Measurements from ENCODE around the gene VRK2.
"Not testable (repeated sequence)": the region's sequence is repeated elsewhere in the genome, so short reads cannot be mapped to it uniquely, and the experiment has no call there.

VRK2 gene

DNA sequence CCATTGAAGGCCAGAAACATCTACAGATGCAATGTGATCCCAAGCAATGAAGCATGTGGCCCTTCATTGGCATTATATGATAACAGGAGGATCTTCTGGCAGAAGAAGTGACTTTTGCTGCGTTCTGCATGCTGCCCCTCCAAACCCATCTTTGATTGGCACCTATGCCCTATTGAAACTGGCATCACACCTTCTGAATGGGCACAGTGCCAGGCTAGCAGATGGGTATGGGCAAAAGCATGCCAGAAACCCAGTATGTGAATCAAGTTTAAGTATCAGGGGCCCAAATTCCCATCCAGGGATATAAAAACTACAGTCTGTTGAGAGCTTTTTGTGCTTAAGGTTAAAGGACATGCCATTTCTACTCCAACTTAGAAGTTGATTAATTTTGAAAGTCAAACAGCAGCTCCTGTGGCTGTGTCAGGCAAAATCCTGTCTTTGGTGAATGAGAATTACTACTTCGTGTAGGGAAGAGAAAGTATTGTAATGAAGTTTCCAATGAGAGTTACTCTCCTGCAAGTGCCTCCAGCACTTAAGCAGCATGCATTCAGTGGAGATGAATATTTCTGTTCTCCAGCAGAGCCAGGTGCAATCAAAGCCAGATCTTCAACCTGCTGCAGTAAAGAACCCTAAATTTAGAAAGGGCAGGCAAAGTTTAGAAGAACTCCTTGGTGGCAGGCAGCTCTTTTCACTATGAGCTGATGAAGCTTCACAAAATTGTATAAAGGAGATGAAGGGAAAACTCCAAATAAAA lies 8.6 kb downstream of the VRK2 start:
- DNase-seq, result no peak

DNA sequence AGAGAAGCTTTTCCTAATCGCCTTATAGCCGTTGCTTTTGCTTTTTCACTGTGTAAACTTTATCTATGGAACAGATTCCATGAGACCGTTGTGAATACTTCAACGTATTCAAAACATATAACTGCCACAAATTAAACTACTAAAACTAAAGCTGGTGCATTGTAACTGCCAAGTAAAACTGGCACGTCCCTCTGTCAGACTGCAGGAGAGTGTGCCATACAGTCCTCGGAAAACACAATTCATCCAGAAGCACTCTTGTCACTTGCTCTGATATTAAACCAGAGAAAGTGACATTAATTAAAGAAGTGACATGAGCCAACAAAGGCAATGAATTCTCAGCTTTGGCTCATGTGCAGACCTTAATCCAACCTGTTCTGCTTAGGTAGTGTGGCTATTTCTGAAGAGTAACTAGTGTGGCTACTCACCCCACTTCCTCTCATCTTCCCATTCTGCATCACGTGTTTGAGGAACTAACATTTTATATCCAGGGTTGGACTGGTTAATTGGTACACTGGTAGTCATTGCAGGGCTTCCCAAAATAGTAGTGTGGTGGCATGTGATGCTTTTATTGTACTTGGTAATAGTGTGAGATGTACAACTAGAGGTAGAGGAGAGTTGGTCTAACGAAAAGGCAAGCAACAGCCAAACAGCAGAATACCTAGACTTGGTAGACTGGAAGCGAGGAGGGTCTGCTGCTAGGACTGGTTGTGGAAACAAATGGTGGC lies 9.7 kb downstream of the VRK2 start:
- DNase-seq, result no peak

DNA sequence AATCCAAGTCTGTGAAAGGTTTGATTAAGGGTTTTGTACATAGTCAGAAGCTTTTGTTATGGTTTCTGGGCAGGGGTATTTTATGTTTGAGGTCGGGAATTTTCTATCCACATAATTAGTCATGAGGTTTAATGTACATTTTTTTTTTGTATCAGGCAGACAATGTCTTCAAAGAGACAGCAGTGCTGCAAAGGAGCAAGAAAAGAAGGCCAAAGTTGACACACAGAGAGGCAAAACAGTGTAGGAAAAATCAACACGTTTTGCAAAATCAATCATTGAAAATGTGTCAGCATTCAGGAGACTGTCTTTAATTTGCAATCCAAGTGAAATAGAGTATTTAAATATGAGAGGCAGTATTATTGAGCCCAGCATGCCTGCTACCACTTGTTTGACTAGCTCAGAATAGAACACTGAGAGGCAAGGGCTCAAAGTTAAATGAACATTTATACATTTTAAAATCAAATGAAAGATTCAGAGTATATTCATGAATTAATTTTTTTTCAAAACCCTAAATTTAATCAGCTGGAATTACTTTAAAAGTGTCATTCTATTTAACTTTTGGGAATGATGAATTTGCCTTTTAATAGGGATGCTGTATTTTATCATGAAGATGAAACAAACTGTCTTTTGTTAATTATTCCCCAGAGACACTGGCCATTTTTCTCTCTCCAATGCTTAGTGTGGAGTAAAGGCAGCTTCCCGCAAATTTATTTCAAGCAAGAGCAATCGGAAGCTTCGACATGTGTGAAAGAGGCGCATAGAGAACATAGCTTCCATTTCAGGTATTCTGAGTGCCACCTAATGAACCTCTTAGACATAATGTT lies 11.3 kb downstream of the VRK2 start:
- DNase-seq, result no peak

DNA sequence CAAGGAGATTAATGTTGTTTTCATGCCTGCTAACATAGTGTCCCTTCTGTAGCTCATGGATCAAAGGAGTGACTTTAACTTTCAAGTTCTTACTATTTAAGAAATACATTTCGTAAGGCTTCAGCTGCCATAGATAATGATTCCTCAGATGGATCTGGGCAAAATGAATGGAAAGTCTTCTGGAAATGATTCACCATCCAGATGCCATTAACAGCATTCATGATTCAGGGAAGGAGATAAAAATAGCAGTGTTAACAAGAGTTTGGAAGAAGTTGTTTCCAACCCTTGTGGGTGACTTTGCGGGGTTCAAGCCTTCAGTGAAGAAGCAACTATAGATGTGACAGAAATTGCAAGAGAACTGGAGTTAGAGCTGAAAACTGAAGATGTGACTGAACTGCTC lies 17.0 kb downstream of the VRK2 start:
- DNase-seq, result no peak

DNA sequence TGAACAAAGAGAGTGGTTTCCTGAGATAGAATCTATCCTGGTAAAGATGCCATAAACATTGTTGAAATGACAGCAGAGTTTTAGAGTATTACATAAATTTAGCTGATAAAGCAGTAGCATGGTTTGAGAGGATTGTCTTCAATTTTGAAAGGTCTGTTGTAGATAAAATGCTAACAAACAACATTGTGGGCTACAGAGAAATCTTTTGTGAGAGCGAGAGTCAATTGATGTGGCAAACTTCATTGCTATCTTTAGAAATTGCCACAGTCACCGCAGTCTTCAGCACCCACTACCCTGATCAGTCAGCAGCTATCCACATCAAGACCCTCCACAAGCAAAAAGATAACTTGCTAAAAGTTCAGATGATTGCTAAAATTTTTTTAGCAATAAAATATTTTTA lies 17.5 kb downstream of the VRK2 start:
- no peak for DNase-seq

DNA sequence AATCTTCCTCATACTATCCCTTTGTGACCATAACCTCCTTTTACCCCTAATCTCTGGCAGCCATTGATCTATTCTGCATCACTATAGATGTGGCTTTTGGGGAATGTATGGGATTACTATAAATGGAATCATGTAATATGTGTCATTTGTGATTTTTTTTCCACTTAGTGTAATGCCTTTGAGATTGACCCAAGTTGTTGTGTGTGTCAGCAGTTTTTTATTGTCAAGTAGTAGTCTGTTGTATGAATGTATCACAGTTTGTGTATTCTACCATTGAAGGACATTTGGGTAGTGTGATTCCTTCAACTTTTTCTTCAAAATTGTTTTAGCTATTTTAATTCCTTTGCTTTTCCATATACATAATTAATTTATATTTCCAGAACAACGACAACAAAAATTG lies 18.6 kb downstream of the VRK2 start:
- DNase-seq, result no peak

DNA sequence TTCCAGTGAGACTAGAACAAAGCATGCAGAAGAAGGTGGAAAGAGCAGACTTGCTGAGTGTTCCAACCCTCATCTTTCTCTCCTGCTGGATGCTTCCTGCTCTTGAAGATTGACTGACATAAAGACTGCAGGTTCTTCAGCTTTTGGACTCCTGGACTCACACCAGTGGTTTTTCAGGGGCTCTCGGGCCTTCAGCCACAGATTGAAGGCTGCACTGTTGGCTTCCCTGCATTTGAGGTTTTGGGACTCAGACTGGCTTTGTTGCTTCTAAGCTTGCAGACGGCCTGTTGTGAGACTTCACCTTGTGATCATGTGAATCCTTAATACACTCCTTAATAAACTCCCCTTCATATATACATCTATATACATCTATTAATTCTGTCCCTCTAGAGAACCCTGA lies 20.4 kb downstream of the VRK2 start:
- DNase-seq, result no peak

DNA sequence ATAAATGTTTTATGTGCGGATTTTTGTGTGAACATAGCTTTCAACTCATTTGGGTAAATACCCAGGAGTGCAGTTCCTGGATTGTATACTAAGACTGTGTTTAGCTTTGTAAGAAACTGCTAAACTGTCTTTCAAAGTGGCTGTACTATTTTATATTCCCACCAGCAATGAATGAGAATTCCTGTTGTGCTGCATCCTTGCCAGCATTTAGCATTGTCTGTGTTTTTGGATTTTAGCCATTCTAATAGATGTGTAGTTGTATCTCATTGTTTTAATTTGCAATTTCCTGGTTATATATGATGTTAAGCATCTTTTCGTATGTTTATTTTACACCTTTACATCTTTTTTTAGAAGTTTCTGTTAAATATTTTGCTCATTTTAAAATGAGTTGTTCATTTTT lies 24.2 kb downstream of the VRK2 start:
- DNase-seq, result no peak

DNA sequence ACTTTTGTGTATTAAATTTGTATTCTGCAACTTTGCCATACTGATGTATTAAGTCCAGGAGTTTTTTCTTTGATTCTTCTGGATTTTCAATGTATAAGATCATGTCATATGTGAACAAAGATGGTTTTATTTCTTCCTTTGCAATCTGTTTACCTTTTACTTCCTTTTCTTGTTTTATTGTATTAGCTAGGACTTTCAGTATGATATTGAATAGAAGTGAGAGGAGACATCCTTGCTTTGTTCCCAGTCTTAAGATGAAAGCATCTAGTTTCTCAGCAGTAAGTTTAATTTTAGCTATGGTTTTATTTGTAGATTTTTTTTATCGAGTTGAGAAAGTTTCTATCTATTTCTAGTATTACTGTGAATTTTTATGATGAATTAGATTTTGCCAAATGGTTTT lies 25.5 kb downstream of the VRK2 start:
- no peak for DNase-seq

DNA sequence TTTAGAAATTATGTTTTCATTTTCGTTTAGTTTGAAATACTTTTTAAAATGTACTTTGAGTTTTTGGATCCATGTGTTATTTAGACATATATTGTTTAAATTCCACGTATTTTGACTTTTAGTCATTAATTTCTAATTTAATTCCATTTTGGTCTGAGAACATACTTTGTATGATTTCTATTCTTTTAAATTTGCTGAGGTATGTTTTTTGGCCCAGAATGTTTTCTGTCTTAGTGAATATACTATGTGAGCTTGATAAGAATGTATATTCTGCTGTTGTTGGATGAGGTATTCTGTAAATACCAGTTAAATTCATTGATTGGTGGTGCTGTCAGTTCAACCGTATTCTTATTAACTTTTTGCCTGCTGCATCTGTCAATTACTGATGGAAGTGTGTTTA lies 26.4 kb downstream of the VRK2 start:
- no peak for DNase-seq

DNA sequence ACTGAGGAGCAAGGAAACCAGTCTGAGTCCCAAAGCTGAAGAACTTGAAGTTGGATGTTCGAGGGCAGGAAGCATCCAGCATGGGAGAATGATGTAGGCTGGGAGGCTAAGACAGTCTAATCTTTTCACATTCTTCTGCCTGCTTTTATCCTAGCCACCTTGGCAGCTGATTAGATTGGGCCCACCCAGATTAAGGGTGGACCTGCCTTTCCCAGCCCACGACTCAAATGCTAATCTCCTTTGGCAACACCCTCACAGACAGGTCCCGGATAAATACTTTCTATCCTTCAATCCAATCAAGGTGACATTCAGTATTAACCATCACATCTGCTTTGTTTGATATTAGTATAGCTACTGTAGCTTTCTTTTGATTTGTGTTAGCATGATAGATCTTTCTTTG lies 27.1 kb downstream of the VRK2 start:
- no peak for DNase-seq

DNA sequence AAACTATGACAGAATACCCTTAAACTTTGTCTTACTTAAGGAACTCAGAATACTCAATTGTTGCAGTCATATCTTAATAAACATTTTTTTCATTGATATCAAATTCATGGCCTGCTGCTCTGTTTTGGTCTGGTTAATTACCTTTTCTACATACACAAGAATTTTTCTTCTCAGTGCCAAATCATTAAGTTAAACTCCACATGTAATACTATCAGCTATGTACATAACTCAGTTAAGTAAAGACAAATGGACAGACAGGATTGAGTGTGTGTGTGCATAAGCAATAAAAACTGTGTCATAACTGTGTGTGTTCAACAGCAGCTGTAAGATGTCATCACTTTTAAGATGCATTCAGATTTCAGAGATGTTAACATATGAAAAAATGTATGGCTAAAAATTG lies 34.4 kb downstream of the VRK2 start:
- DNase-seq, result no peak

DNA sequence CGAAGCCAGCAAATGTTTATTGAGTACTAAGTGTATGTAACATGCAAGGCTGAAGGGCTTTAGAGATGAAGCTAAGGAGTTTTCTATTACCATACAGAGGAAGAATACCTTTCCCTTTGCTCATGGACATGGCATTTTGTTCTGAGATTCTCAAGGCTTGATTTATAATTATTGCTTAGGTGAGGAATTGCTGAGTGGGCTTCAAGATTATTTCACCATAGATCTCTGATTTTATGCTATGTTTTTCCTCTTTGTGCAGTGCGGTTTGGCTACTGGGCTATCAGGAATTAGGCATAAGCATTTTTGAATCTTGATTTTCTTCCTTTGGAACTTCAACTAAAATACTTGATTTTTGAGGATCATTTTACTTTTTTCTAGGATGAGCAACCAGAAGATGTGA lies 42.5 kb downstream of the VRK2 start:
- DNase-seq, result no peak

DNA sequence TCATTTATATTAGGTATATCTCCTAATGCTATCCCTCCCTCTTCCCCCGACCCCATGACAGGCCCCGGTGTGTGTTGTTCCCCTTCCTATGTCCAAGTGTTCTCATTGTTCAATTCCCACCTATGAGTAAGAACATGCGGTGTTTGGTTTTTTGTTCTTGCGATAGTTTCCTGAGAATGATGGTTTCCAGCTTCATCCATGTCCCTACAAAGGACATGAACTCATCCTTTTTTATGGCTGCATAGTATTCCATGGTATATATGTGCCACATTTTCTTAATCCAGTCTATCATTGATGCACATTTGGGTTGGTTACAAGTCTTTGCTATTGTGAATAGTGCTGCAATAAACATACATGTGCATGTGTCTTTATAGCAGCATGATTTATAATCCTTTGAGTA lies 46.2 kb downstream of the VRK2 start:
- DNase-seq, result not testable (repeated sequence)

DNA sequence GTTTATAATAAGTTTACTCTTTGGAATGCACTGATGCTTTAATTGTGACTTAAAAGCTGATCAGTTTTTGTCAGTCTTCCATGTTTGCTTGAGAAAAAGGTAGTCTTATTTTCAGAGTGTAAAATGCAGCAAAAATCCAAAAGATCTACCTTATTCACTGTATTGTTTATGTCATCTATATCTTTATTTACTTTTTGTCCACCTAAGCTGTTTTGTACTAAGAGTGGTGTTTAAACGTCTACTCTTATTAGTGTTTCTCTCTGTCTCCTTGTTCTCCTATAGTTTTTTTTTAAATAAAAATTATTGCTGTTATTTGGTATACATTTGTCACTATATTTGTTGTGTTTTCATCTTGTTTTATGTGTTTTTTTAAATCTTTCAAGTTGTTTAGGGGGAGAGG lies 50.4 kb downstream of the VRK2 start:
- DNase-seq, result no peak

DNA sequence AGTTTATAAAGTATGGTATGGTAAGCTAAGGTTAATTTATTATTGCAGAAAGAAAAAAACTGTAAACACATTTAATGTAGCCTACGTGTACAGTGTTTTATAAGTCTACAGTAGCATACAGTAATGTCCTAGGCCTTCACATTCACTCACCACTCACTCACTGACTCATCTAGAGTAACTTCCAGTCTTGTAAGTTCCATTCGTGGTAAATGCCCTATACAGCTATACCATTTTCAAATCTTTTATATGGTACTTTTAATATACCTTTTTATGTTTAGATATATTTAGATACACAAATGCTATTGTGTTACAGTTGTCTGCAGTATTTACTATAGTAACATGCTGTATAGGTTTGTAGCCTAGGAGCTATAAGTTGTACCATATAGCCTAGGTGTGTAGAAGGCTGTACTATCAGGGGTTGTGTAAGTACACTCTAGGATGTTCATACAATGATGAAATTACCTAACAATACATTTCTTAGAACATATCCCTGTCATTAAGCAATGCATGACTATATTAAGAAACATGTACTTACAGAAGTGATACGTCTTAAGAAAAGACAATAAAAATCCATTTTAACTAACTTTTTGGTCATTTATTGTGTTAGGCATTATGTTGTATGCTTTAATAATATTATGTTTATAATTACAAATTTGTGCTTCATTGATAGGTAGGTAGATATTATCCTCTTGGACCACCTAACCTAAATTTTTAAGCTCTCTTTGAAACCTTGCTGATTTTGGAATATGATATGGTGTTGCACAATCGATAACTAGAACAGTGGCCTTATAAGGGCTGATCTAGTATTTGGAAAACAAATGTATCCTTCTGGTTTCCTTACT lies 51.9 kb downstream of the VRK2 start:
- DNase-seq, result peak; percentile 34

DNA sequence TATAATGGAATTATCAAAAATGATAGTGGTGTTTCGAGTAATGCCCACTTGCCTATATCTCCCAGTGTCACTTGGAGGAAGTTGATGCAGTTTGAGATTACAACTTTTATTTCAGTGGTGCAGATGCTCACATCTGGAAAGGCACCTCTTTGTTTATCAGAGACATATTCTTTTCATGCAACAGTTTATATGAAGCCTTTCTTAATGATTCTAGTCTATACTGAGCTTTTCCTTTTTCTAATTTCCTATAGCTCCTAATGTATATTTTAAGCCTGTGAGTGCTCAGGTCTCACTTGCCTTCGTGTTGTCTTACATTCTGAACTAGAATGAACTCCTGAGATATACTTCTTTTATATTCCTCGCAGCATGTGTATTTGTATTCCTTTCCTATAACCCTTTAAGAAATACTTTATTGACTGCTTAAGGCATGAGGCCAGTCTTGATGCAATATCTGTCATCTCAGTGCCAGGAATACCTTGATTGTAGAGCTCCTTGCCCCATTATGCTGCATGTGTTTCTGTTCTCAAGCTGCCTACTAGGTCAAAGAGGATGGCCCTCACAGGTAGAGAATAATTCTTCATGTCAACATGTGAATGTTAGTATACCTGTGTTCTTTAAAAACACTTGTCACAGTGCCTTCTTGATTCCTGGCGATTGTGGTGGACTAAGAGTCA lies 52.6 kb downstream of the VRK2 start:
- DNase-seq, result no peak

DNA sequence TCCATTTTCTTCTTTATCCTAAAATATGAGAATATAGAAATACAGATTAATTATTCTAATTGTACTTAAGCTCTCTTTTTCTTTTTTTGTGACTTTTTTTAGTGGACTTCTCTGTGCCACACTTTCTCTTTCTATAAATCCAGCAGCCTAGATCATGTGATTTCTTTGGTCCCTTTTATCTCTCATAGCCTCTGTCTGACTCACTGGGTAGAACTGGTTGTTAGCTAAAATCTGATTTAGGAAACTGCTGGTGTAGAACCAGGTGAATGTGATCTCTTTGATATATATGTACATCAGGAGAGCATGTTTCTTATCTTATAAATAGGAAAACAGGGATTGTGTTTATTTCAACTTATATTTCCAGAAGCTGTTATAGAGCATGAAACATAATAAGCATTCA lies 54.9 kb downstream of the VRK2 start:
- no peak for DNase-seq

DNA sequence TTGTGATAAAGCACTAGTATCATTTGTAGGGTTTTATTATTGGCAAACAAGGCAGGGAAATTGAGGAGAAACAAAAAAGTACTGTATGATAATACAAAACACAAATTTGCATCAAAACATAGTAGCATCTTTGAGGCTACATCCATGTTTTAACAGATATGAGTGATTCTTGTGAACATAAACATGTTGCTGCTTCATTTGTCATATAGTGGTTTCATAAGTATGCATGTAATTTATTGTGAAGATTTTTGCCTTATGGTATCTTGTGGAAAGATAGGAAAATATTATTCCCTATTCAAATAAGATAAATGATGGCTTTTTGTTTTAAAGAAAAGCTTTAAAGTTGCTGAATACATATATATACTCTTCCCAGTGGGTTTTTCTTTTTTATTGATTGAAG lies 60.3 kb downstream of the VRK2 start:
- DNase-seq, result no peak

DNA sequence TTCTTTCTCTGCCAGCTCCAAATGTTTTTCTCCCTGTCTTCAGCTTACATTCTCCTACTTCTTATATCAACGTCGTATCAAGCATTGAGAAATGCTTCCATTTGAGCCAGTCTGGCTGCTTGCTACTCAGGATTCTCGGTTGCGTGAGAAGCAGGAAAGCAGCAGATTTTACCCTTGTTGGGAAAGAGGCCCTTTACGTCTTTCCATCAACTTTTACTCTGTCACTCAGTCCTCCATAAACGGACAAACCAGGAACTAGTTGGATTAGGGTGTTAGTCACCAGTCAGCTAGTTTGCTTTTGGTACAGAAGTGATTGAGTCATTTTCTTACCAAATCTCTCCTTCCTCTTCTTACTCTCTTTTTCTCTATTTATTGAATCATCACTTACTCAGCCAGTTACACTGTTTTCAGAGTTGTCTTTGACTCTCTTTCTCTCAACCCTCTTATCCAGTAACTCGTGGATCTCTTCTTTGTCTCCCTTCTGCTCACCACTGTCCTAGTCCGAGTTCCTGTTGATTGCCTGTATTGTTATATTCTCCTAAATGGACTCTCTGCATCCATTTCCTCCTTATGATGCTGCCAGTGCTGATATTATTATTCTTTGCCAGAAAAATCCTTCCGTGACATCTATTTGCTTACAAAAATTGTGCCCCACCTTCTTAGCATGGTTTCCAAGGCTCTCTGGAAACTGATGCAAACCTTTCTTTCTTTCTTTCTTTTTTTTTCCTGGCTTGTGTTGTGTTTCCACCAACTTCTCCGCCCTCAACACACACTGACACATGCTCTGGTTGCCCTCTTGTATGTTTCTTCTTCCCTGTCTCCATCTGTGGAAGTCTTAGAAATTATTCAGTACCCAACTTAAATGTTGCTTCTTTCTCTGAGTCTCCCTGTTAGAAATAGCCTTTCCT lies 61.5 kb downstream of the VRK2 start:
- DNase-seq, result peak; percentile 98

DNA sequence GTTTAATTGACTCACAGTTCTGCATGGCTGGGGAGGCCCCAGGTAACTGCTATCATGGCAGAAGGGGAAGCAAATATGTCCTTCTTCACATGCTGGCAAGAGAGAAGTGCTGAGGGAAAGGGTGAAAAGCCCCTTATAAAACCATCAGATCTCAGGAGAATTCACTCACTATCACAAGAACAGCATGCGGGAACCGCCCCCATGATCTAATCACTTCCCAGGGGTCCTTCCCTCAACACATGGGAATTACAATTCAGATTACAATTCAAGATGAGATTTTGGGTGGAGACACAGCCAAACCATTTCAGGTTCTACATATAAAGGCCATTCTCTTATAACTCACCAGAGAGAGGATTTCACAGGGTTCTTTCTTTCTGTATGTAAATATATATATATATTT lies 62.9 kb downstream of the VRK2 start:
- peak; percentile 7 for DNase-seq
